HepG2 (cell line): Measurements from ENCODE around the gene DNASE1L2. TPM values are rescaled to one million over a fixed set of nuclear protein-coding genes. Genes with fewer than 3 reads are reported as not detected.

Experiments
- ARNT ChIP-seq: fragments of 450-650 bp; IDR thresholded peaks from 2 replicates; pipeline ENCODE4 v1.6.1; 2017
- HOXD1 ChIP-seq: sonication (generic); formaldehyde crosslinking; IDR thresholded peaks from 2 replicates; pipeline ENCODE4 v1.5.0; 2020; ENCODE audit warnings: missing genetic modification reagents
- PHF21A ChIP-seq: sonication (generic); formaldehyde crosslinking; IDR thresholded peaks from 2 replicates; pipeline ENCODE4 v1.5.0; 2020; ENCODE audit warnings: mild to moderate bottlenecking, missing genetic modification reagents
- PLRG1 ChIP-seq: fragments of 450-650 bp; conservative IDR thresholded peaks from 2 replicates; pipeline ENCODE4 v1.6.1; 2016
- ZNF350 ChIP-seq: sonication (generic); formaldehyde crosslinking; IDR thresholded peaks from 2 replicates; pipeline ENCODE4 v1.4.0; 2020; ENCODE audit warnings: mild to moderate bottlenecking, low read depth, missing genetic modification reagents, borderline replicate concordance
- polyA plus RNA-seq, 8 experiments: library from polyadenylated mRNA; depleted of rRNA in 3 of 8; stranded (reverse) in 7 of 8; unstranded in 1 of 8; fragments of >200 nt; fragmentation: Illumina TruSeq in 4 of 8; extraction: Trizol in 4 of 8; gene quantifications; 2 replicates each; pipeline versions ENCODE4 v1.2.1 to v1.2.3, GENCODE V29; 2011 to 2016; ENCODE audit warnings: low read depth in 4 of 8, missing spikeins in 1 of 8, mixed read lengths in 1 of 8; ENCODE audit not compliant: insufficient read depth in 1 of 8
- total RNA-seq, 5 experiments: library from RNA; depleted of rRNA; stranded (reverse); fragments of >200 nt; fragmentation: Illumina TruSeq; extraction: Trizol; gene quantifications; 2 replicates each; pipeline ENCODE4 v1.2.3, GENCODE V29; 2016; ENCODE audit warnings: low read depth in 1 of 5
- TF ChIP-seq, protein P1 (sequence below): sonication (generic); formaldehyde crosslinking; IDR thresholded peaks from 2 replicates; pipeline ENCODE4 v1.9.0; 2021; ENCODE audit warnings: missing genetic modification reagents, borderline replicate concordance
- TF ChIP-seq, protein P2 (sequence below): sonication (generic); formaldehyde crosslinking; IDR thresholded peaks from 2 replicates; pipeline ENCODE4 v1.4.0; 2020; ENCODE audit warnings: missing genetic modification reagents
- TF ChIP-seq, protein P3 (sequence below): sonication (generic); formaldehyde crosslinking; IDR thresholded peaks from 2 replicates; pipeline ENCODE4 v1.4.0; 2020; ENCODE audit warnings: missing genetic modification reagents, borderline replicate concordance
- TF ChIP-seq, protein P4 (sequence below): sonication (generic); formaldehyde crosslinking; IDR thresholded peaks from 2 replicates; pipeline ENCODE4 v1.4.0; 2020; ENCODE audit warnings: mild to moderate bottlenecking, missing genetic modification reagents
- TF ChIP-seq, protein P5 (sequence below): IDR thresholded peaks from 2 replicates; pipeline ENCODE4 v1.6.1; 2012; ENCODE audit warnings: low read length, improper control_type of control experiment

Gene DNASE1L2
- total and polyA plus RNA-seq, 2 of the 13 experiments (the other 11 are each of a cell fraction or from before 2014, with no cell fraction given): 0.44 to 0.50 TPM

- TF ChIP-seq, protein P1, sequence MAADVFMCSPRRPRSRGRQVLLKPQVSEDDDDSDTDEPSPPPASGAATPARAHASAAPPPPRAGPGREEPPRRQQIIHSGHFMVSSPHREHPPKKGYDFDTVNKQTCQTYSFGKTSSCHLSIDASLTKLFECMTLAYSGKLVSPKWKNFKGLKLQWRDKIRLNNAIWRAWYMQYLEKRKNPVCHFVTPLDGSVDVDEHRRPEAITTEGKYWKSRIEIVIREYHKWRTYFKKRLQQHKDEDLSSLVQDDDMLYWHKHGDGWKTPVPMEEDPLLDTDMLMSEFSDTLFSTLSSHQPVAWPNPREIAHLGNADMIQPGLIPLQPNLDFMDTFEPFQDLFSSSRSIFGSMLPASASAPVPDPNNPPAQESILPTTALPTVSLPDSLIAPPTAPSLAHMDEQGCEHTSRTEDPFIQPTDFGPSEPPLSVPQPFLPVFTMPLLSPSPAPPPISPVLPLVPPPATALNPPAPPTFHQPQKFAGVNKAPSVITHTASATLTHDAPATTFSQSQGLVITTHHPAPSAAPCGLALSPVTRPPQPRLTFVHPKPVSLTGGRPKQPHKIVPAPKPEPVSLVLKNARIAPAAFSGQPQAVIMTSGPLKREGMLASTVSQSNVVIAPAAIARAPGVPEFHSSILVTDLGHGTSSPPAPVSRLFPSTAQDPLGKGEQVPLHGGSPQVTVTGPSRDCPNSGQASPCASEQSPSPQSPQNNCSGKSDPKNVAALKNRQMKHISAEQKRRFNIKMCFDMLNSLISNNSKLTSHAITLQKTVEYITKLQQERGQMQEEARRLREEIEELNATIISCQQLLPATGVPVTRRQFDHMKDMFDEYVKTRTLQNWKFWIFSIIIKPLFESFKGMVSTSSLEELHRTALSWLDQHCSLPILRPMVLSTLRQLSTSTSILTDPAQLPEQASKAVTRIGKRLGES (CRISPR knock-in tag): 0 out of 2 replicates have a peak, but pooled peaks have one; percentile 39
- peak; percentile 79; the same call in 1 of the 2 replicates for TF ChIP-seq PHF21A
- TF ChIP-seq PLRG1: no peak
- TF ChIP-seq, protein P2, sequence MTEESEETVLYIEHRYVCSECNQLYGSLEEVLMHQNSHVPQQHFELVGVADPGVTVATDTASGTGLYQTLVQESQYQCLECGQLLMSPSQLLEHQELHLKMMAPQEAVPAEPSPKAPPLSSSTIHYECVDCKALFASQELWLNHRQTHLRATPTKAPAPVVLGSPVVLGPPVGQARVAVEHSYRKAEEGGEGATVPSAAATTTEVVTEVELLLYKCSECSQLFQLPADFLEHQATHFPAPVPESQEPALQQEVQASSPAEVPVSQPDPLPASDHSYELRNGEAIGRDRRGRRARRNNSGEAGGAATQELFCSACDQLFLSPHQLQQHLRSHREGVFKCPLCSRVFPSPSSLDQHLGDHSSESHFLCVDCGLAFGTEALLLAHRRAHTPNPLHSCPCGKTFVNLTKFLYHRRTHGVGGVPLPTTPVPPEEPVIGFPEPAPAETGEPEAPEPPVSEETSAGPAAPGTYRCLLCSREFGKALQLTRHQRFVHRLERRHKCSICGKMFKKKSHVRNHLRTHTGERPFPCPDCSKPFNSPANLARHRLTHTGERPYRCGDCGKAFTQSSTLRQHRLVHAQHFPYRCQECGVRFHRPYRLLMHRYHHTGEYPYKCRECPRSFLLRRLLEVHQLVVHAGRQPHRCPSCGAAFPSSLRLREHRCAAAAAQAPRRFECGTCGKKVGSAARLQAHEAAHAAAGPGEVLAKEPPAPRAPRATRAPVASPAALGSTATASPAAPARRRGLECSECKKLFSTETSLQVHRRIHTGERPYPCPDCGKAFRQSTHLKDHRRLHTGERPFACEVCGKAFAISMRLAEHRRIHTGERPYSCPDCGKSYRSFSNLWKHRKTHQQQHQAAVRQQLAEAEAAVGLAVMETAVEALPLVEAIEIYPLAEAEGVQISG (CRISPR knock-in tag): peak; percentile 75
- 0 out of 2 replicates have a peak, but pooled peaks have one; percentile 44 for TF ChIP-seq HOXD1 (CRISPR knock-in tag)
- no peak for TF ChIP-seq ARNT
- TF ChIP-seq, protein P3, sequence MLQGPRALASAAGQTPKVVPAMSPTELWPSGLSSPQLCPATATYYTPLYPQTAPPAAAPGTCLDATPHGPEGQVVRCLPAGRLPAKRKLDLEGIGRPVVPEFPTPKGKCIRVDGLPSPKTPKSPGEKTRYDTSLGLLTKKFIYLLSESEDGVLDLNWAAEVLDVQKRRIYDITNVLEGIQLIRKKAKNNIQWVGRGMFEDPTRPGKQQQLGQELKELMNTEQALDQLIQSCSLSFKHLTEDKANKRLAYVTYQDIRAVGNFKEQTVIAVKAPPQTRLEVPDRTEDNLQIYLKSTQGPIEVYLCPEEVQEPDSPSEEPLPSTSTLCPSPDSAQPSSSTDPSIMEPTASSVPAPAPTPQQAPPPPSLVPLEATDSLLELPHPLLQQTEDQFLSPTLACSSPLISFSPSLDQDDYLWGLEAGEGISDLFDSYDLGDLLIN (CRISPR knock-in tag): no peak
- TF ChIP-seq, protein P4, sequence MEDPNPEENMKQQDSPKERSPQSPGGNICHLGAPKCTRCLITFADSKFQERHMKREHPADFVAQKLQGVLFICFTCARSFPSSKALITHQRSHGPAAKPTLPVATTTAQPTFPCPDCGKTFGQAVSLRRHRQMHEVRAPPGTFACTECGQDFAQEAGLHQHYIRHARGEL (CRISPR knock-in tag): 0 out of 2 replicates have a peak, but pooled peaks have one; percentile 33
- peak; percentile 94 for TF ChIP-seq ZNF350 (CRISPR knock-in tag)
- TF ChIP-seq, protein P5, sequence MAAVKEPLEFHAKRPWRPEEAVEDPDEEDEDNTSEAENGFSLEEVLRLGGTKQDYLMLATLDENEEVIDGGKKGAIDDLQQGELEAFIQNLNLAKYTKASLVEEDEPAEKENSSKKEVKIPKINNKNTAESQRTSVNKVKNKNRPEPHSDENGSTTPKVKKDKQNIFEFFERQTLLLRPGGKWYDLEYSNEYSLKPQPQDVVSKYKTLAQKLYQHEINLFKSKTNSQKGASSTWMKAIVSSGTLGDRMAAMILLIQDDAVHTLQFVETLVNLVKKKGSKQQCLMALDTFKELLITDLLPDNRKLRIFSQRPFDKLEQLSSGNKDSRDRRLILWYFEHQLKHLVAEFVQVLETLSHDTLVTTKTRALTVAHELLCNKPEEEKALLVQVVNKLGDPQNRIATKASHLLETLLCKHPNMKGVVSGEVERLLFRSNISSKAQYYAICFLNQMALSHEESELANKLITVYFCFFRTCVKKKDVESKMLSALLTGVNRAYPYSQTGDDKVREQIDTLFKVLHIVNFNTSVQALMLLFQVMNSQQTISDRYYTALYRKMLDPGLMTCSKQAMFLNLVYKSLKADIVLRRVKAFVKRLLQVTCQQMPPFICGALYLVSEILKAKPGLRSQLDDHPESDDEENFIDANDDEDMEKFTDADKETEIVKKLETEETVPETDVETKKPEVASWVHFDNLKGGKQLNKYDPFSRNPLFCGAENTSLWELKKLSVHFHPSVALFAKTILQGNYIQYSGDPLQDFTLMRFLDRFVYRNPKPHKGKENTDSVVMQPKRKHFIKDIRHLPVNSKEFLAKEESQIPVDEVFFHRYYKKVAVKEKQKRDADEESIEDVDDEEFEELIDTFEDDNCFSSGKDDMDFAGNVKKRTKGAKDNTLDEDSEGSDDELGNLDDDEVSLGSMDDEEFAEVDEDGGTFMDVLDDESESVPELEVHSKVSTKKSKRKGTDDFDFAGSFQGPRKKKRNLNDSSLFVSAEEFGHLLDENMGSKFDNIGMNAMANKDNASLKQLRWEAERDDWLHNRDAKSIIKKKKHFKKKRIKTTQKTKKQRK: no peak
These were observed 15.3 kb downstream of the DNASE1L2 start, which contains the start of gene ECI1 (continued) for GRCh38 chr16:2251296-2252111.
